Measurements from ENCODE around the gene SRSF6. TPM values are rescaled to one million over a fixed set of nuclear protein-coding genes. Genes with fewer than 3 reads are reported as not detected.

The SRSF6 gene
- polyA plus RNA-seq, 1 donor from 2014 or later = 225 TPM

DNA sequence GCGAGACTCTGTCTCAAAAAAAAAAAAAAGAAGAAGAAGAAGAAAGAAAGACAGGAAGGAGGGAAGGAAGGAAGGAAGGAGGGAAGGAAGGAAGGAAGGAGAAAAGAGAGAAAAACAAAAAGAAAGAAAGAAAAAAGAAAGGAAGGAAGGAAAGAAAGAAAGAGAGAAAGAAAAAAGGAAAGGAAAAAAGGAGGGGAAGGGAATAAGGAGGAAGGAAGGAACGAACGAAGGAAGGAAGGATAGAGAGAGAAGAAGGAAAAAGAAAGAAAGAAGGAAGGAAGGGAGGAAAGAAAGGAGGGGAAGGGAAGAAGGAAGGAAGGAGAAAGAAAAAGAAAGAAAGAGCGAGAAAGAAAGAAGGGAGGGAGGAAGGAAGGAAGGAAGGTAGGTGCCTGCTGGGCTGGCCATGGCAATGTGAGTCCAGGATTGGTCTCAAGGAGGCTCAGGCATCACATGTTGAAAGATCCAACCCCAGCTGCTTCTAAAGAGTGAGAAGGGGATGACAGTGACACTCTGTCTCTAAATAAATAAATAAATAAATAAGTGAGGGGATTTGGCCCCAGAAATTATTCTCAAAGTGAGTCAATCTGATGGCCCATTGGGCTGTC, 24.3 kb upstream of the SRSF6 start:
- H2AFZ ChIP-seq (ENCODE audit: low read depth, low read length) = no peak overlapping the region
- H3K27ac ChIP-seq (ENCODE audit: low read length) = no peak overlapping the region
- H3F3A ChIP-seq (ENCODE audit: insufficient read depth, low read length, poor library complexity, severe bottlenecking) = no peaks in the 10 kb centered on the region
- no peak overlapping the region for H3K4me2 ChIP-seq (ENCODE audit: low read length)
- H4K20me1 ChIP-seq (ENCODE audit: insufficient read depth) = no peaks in the 10 kb centered on the region
- H3K9ac ChIP-seq (ENCODE audit: low read length) = no peak overlapping the region
- H3K79me2 ChIP-seq (replicated peaks; ENCODE audit: insufficient read depth, low read length) = no peaks in the 10 kb centered on the region
- H3K4me3 ChIP-seq (ENCODE audit: low read length) = no peak overlapping the region
- H3K36me3 ChIP-seq (ENCODE audit: insufficient read depth, low read length) = no peaks in the 10 kb centered on the region
- no peaks in the 10 kb centered on the region for H3K27me3 ChIP-seq (ENCODE audit: insufficient read depth, low read depth, low read length)
- H3K9me3 ChIP-seq (ENCODE audit: low read length) = no peaks in the 10 kb centered on the region
- no peak for TF ChIP-seq POLR2AphosphoS5 (IDR thresholded peaks at IDR 0.05)
- no peak for TF ChIP-seq EZH2 (IDR thresholded peaks at IDR 0.05; ENCODE audit: borderline replicate concordance, insufficient read depth, low read length, poor library complexity, severe bottlenecking)
- no peak for TF ChIP-seq SMC3 (conservative IDR thresholded peaks at IDR 0.05; ENCODE audit: poor library complexity)
- TF ChIP-seq REST (IDR thresholded peaks at IDR 0.05; ENCODE audit: borderline replicate concordance) = no peak
- no peak for TF ChIP-seq EP300 (conservative IDR thresholded peaks at IDR 0.05; ENCODE audit: poor library complexity, severe bottlenecking)
- TF ChIP-seq RAD21 (conservative IDR thresholded peaks at IDR 0.05) = no peak
- no peak for TF ChIP-seq MXI1 (conservative IDR thresholded peaks at IDR 0.05; ENCODE audit: poor library complexity, severe bottlenecking)
- TF ChIP-seq TAF1 (IDR thresholded peaks at IDR 0.05; ENCODE audit: low read depth) = no peak
- TF ChIP-seq, protein P1, sequence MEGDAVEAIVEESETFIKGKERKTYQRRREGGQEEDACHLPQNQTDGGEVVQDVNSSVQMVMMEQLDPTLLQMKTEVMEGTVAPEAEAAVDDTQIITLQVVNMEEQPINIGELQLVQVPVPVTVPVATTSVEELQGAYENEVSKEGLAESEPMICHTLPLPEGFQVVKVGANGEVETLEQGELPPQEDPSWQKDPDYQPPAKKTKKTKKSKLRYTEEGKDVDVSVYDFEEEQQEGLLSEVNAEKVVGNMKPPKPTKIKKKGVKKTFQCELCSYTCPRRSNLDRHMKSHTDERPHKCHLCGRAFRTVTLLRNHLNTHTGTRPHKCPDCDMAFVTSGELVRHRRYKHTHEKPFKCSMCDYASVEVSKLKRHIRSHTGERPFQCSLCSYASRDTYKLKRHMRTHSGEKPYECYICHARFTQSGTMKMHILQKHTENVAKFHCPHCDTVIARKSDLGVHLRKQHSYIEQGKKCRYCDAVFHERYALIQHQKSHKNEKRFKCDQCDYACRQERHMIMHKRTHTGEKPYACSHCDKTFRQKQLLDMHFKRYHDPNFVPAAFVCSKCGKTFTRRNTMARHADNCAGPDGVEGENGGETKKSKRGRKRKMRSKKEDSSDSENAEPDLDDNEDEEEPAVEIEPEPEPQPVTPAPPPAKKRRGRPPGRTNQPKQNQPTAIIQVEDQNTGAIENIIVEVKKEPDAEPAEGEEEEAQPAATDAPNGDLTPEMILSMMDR (IDR thresholded peaks at IDR 0.05; ENCODE audit: poor library complexity, severe bottlenecking) = no peak
- no peaks in the 10 kb centered on the region for H3K9me2 ChIP-seq (ENCODE audit: insufficient read depth, low read length)

DNA sequence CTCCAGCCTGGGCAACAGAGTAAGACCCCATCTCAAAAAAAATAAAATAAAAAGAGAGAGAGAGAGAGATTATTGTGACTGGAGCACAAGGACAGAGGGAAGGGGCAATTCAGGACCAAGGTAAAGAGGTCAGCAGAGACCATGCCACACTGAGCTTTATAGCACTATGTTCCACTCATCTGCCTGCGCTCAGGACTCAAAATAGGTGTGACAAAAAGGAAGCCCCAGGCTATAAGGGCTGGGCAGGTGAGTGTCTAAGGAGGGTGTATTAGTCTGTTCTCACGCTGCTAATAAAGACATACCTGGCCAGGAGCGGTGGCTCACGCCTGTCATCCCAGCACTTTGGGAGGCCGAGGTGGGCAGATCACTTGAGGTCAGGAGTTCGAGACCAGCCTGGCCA, 23.1 kb upstream of the SRSF6 start:
- Histone ChIP-seq H2AFZ (ENCODE audit: low read depth, low read length) (no peak overlapping the region), H3K27ac (ENCODE audit: low read length) (no peak overlapping the region), H3K27me3 (ENCODE audit: insufficient read depth, low read depth, low read length) (no peaks in the 10 kb centered on the region), H3F3A (ENCODE audit: insufficient read depth, low read length, poor library complexity, severe bottlenecking) (no peaks in the 10 kb centered on the region), H3K4me2 (ENCODE audit: low read length) (no peak overlapping the region), H3K9ac (ENCODE audit: low read length) (no peak overlapping the region), H3K79me2 (replicated peaks; ENCODE audit: insufficient read depth, low read length) (no peaks in the 10 kb centered on the region), H3K9me2 (ENCODE audit: insufficient read depth, low read length) (no peaks in the 10 kb centered on the region), H3K36me3 (ENCODE audit: insufficient read depth, low read length) (no peaks in the 10 kb centered on the region), H3K9me3 (ENCODE audit: low read length) (no peaks in the 10 kb centered on the region), H3K4me3 (ENCODE audit: low read length) (no peak overlapping the region), H4K20me1 (ENCODE audit: insufficient read depth) (no peaks in the 10 kb centered on the region)
- TF ChIP-seq MXI1 (conservative IDR thresholded peaks at IDR 0.05; ENCODE audit: poor library complexity, severe bottlenecking) = no peak
- TF ChIP-seq EZH2 (IDR thresholded peaks at IDR 0.05; ENCODE audit: borderline replicate concordance, insufficient read depth, low read length, poor library complexity, severe bottlenecking) = no peak
- TF ChIP-seq RAD21 (conservative IDR thresholded peaks at IDR 0.05) = no peak
- no peak for TF ChIP-seq EP300 (conservative IDR thresholded peaks at IDR 0.05; ENCODE audit: poor library complexity, severe bottlenecking)
- TF ChIP-seq POLR2AphosphoS5 (IDR thresholded peaks at IDR 0.05) = no peak
- no peak for TF ChIP-seq SMC3 (conservative IDR thresholded peaks at IDR 0.05; ENCODE audit: poor library complexity)
- TF ChIP-seq, protein P1 (IDR thresholded peaks at IDR 0.05; ENCODE audit: poor library complexity, severe bottlenecking) = no peak
- no peak for TF ChIP-seq REST (IDR thresholded peaks at IDR 0.05; ENCODE audit: borderline replicate concordance)
- no peak for TF ChIP-seq TAF1 (IDR thresholded peaks at IDR 0.05; ENCODE audit: low read depth)
